NCI-H2029 treated with DMSO at 0.1 percent for 48 hours (cell line): Measurements from ENCODE around the gene SH3BP5.
A peak's percentile ranks its signal among the peaks of the same experiment; 100 is the strongest.

Source experiments
- DNase-seq: peaks from one replicate; lab custom pipeline; 2025; lab: John Stamatoyannopoulos, UW

The SH3BP5 gene

GRCh38 chr3:15298504-15298903 lies 33.9 kb downstream of the SH3BP5 start:
- no peak for DNase-seq

GRCh38 chr3:15297608-15298350 lies 34.6 kb downstream of the SH3BP5 start:
- DNase-seq = no peak

DNA sequence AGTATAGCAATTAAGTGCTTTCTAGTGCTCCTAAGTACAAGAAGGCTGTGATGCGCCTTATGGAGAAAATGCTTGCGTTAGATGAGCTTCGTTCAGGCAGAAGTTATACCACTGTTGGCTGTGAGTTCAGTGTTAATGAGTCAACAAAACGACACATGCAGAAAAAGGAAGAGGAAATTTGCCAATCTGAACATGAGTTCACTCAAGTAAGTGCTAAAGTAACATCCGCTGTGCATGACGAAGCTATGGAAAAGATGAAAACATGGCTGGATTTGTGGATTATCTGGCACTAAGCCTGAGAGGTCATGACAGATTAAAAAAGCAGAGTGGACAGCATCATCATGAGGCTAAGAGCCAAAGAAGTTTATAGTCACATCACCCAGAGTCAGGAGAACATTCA lies 36.9 kb downstream of the SH3BP5 start:
- DNase-seq = no peak

- DNase-seq = peak; percentile 65
Measured at GRCh38 chr3:15294929-15295328, 37.5 kb downstream of the SH3BP5 start.

DNA sequence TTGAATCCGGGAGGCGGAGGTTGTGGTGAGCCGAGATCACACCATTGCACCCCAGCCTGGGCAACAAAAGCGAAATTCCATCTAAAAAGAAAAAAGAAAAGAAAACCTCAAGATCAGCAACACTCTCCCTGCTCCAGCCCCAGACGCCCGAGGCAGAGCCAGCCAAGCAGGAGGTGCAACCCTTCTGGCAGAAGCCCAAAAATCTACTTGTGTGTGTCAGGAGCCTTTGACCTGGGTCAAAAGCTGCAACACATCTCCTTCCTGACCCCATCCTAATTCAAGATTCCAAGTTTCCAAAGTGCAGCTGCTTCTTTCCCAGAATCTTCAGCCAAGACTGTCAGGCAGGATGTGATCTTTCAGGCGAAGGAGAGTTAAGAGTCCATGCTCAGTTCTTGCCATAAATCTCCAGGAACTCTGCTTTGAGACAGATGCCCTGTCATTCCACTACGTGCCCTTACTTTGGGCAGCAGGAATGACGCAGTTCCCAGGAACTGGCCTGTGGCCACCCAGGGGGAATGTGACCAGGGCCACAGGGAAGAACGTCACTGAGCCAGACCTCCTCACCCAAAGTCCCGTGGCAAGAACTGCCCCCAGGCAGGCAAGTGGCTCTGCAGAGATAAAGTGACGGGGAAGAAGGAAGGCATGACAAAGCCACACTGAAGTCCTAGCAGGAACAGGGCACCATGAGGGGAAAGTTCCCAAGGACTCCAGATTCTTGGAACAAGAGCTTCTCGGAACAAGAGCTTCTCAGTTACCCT lies 39.4 kb downstream of the SH3BP5 start:
- no peak for DNase-seq

- no peak for DNase-seq
Measured at GRCh38 chr3:15291589-15292541, 40.5 kb downstream of the SH3BP5 start.

DNA sequence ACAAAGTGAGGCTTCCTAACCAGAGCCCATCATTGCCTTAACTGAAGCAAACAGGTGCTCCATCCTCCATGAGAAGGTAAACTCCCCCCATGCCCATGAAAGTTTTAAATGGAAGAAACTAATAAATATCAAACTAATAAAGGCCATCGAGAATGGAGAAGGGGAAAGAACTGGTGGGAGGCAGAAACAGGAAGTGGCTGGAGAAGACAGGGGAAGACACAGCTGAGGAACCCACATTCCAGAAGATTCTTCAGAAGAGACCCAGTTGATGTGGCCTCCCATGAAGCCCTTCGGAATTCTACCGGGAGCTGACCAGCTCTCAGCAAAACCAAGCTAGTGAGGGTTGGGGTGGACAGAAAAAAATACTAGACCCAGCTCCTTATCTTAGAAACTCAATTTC lies 41.6 kb downstream of the SH3BP5 start:
- DNase-seq = no peak

DNA sequence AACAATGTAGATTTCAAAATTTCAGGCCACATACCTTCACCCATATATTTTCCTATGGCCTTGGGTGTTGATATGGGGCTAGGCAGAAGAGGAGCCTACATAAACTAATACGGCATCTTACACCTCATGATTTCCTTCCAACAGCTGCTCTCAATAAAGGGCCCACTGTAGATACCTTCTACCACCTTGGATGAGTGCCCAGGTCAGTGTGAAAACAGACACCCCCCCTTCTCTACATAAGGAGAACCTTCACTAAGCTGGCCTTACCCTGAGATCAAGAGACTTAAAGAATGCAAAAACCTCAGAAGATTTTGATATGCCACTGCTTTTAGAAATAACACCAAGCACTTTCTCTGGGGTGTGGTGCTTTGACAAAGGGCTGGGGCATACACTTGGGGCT lies 42.7 kb downstream of the SH3BP5 start:
- DNase-seq = no peak

DNA sequence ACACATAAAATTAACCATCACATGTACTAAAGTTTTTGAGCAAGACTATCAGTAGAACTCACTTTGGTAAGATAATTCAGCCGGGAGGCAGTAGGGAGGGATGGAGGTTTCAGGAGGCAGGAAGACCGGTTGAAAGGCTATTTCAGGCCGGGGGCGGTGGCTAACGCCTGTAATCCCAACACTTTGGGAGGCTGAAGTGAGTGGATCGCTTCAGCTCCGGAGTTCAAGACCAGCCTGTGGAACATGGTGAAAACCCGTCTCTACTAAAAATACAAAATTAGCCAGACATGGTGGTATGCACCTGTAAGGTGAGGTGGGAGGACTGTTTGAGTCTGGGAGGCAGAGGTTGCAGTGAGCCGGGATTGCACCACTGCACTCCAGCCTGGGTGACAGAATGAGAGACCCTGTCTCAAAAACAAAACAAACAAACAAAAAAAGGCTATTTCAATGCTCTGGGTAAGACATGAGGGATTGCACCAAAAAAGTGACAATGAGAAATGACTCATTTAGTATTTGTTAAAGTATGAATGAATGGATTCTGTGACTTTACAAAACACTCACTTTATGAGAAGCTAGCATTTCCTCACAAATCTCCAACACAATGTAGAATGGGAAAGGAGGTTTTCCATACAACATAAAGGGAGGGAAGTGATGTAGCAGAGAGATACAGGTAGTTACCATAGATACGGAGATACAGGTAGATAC lies 43.9 kb downstream of the SH3BP5 start:
- DNase-seq = no peak

DNA sequence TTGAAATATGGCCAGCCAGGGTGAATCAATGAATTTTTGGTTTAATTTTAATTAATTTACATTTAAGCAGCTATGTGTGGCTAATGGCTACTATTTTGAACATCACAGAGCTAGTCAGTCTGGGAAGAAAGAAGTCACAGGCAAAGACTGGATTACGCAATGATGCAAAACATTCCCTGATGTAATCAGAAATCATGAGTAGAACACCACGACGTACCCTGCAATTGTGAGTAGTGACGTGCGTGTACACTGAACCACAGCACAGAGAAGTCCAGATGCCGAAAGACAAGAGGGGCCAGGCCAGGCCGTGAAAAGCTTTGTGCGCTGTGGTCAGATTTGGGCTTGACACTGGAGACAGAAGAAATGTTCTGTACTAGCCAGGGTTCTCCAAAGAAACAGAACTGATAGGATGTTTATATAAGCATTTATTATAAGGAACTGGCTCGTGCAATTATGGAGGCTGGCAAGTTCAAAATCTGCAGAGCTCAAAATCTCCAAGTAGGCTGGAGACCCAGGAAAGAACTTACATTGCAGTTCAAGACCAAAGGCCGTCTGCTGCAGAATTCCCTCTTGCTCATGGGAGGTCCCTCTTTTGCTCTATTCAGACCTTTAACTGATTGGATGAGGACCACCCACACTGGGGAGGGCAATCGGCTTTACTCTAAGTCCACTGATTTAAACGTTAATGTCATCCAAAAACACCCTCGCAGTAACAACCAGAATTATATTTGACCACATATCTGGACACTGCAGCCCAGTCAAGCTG lies 44.6 kb downstream of the SH3BP5 start:
- no peak for DNase-seq

DNA sequence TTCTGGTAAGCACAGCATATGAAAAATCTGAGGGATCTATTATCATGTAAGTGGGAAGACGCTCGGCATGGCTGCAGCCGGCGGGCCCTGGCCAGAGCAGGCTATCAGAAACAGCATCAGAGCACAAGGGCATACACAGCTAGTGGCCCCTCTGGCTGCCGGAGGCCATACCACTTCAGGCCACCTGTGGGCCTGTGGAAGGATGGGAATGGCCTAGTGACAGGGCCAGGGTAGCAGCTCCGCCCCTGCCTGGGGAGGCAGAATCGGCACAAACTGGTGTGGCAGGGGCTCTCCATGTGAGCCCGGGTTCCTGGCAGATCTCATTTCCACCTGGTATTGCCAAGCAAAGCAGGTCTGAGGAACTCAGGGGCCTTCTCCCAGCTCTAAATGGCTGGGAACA lies 46.4 kb downstream of the SH3BP5 start:
- DNase-seq = no peak

GRCh38 chr3:15284121-15284889 lies 48.1 kb downstream of the SH3BP5 start:
- peak; percentile 99 for DNase-seq

GRCh38 chr3:15283702-15284101 lies 48.7 kb downstream of the SH3BP5 start:
- DNase-seq = no peak

GRCh38 chr3:15281817-15282216 lies 50.6 kb downstream of the SH3BP5 start:
- no peak for DNase-seq

GRCh38 chr3:15280853-15281532 lies 51.4 kb downstream of the SH3BP5 start:
- peak; percentile 25 for DNase-seq

GRCh38 chr3:15279671-15280402 lies 52.5 kb downstream of the SH3BP5 start:
- no peak for DNase-seq

- no peak for DNase-seq
Measured at GRCh38 chr3:15279205-15279604, 53.2 kb downstream of the SH3BP5 start.

DNA sequence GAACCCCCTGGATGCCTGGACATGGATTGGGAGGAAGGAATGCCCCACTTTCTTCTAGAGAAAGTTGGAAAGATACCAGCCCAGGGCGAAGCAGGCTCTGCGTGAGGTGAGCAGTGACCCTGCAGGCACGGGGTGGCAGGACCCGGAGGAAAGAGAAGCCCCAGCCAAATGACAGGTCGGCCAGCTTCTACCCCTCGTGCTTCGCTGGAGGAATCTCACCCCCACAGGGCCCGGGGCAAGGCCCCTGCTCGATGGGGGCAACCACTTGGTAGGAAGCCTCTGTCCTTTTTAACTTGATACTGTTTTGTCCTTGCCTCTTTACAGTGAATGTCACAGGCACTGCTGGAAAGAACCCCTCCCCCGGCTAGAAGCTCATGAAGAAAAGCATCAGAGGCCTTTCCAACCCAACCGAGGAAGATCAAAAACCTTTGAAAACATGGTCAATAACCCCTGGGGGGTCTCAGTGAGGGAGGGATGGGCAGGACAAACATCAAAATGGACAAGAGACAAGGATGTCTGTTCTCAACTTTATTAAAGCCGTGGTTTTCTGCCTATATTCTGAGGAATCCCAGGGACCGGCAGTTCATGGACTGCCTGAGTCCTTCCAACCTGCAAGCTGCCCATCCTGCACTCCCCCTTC lies 54.4 kb downstream of the SH3BP5 start:
- DNase-seq = no peak
